Testis (tissue), 3 donors: ENCODE results near the gene RAB3IP. TPM values are rescaled to one million over a fixed set of nuclear protein-coding genes. Genes with fewer than 3 reads are reported as not detected.

Experiments used
- DNase-seq: peaks from one replicate; pipeline ENCODE4 v3.0.0-alpha.2; 2019
- H3K27ac ChIP-seq, 2 donors: fragments of 200-600 bp; sonication (generic); one replicate each; pipeline ENCODE4 v1.5.1; 2019
- H3K27me3 ChIP-seq: fragments of 200-600 bp; sonication (generic); one replicate; pipeline ENCODE4 v1.5.1; 2019
- H3K36me3 ChIP-seq: fragments of 200-600 bp; sonication (generic); one replicate; pipeline ENCODE4 v1.5.1; 2017; ENCODE audit warnings: low read depth; ENCODE audit errors: missing control alignments
- H3K4me1 ChIP-seq: fragments of 200-600 bp; sonication (generic); one replicate; pipeline ENCODE4 v1.5.1; 2019
- H3K4me3 ChIP-seq, 2 donors: fragments of 200-600 bp; sonication (generic); one replicate each; pipeline ENCODE4 v1.5.1; 2017 to 2019
- H3K9me3 ChIP-seq: fragments of 200-600 bp; sonication (generic); one replicate; pipeline ENCODE4 v1.5.1; 2017
- POLR2A ChIP-seq: fragments of 450-650 bp; IDR thresholded peaks from one replicate; pipeline ENCODE4 v1.6.1; 2017; ENCODE audit warnings: antibody characterized with exemption, mild to moderate bottlenecking, moderate library complexity
- WGBS, 2 donors: methylation state at CpG; one replicate each; pipeline ENCODE4 v1.1.5; 2018; 5-methylcytosine and 5-hydroxymethylcytosine counted together
- intact Hi-C: fragments of 100-400 bp; cut with DNase I; formaldehyde crosslinking; loops from one replicate; pipeline ENCODE4 v1.15.1; 2023; ENCODE audit warnings: low total_unique reads
- polyA plus RNA-seq: library from polyadenylated mRNA; stranded (reverse); fragments of 350-450 nt; fragmentation: Illumina TruSeq; extraction: RNeasy Lipid Tissue Mini Kit (QIAGEN cat#74804); gene quantifications from one replicate; pipeline ENCODE4 v1.2.3, GENCODE V29; 2014; ENCODE audit warnings: low read depth, low replicate concordance; ENCODE audit not compliant: insufficient read depth
- total RNA-seq, 2 donors: library from RNA; depleted of rRNA; stranded (reverse); fragments of >200 nt; gene quantifications; one replicate each; pipeline ENCODE4 v1.2.3, GENCODE V29; 2016
- TF ChIP-seq, protein P1 (sequence below), 3 experiments: fragments of 450-650 bp in 2 of 3; fragments of 200-600 bp in 1 of 3; sonication (generic) in 1 of 3; IDR thresholded peaks; one replicate each; pipeline ENCODE4 v1.5.1; 2016 to 2019; ENCODE audit warnings: antibody characterized with exemption in 3 of 3, mild to moderate bottlenecking in 2 of 3, moderate library complexity in 1 of 3

RAB3IP gene
- total and polyA plus RNA-seq, 3 donors from 2014 or later, result 50.9 to 133 (median 105) TPM

DNA sequence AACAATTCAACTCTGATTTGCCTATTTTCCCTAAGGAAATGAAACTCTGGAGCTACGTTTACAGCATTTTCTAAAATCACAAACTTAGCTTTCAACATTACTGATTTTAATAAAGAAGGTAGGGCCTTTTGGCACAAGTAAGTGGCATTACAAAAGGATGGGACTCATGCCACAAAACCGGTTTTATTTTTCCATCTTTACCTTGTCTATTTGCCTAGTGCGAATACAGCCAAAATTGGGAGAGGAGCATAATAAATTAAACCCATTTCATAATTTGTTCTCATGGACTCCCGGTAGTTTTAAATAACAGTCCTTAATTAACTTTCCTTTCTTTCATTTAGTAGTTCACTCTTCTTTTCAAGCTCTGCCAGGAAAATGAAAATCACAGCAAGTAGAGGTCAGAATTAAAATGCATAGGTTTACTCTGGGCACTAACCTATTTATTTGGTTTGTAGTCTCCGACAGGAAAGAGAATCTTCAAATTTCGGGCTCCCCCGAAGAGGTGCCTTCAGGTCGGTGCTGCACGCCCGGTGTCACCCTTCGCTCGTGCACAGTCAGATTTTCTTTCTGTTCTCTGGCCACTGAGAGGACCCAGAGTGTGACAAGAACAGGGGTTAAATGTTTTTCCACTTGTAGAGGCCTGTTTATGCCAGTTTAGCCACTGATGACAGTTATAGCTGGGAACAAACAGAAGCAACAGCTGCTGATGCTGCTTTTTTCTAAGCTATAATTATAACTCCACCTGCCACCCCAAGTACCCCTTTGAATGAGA, 39.7 kb upstream of the RAB3IP start, which contains the start of gene BEST3:
TSS of gene BEST3 (minus strand) at position 535 of the 772 bp plus-strand sequence. CDS start 1,505 bp downstream, outside the sequence.
- Histone ChIP-seq H3K36me3 (no peaks in the 10 kb centered on the region), H3K4me3 (no peak within 1 kb of the TSS), H3K4me1 (no peaks in the 10 kb centered on the region), H3K27me3 (no peaks in the 10 kb centered on the region), H3K27ac (no peak within 1 kb of the TSS), H3K9me3 (no peaks in the 10 kb centered on the region)
- WGBS, 2 donors, result 88% methylated on average over 12 of the region's 12 CpGs
- TF ChIP-seq, protein P1, sequence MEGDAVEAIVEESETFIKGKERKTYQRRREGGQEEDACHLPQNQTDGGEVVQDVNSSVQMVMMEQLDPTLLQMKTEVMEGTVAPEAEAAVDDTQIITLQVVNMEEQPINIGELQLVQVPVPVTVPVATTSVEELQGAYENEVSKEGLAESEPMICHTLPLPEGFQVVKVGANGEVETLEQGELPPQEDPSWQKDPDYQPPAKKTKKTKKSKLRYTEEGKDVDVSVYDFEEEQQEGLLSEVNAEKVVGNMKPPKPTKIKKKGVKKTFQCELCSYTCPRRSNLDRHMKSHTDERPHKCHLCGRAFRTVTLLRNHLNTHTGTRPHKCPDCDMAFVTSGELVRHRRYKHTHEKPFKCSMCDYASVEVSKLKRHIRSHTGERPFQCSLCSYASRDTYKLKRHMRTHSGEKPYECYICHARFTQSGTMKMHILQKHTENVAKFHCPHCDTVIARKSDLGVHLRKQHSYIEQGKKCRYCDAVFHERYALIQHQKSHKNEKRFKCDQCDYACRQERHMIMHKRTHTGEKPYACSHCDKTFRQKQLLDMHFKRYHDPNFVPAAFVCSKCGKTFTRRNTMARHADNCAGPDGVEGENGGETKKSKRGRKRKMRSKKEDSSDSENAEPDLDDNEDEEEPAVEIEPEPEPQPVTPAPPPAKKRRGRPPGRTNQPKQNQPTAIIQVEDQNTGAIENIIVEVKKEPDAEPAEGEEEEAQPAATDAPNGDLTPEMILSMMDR (IDR thresholded peaks at IDR 0.05), result no peak
- no peak for TF ChIP-seq POLR2A
- intact Hi-C loops, result no loop called here
- no peak for DNase-seq

DNA sequence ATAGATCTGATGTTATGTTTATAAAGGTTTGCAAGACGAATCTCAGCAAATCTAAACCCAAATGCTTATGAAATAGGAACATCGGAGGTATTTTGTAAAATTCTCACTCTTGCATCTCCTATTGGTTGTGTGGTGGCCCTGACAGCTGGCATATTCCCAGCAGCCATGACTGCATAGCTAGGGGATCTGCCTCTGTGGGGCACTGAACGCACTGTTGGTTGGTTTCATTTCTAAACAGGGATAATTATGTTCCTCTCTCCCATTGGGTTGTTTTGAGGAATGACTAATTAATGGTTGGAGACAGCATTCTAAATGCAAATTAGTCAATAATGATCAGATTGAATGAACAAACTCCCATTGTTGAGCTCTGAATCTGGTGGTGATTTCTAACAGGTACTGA, 36.8 kb upstream of the RAB3IP start:
- H3K27ac ChIP-seq, result no peak overlapping the region
- intact Hi-C loops, result no loop called here
- TF ChIP-seq, protein P1 (IDR thresholded peaks at IDR 0.05), result no peak
- TF ChIP-seq POLR2A, result no peak
- WGBS, 2 donors, result 72 to 91% methylated on average over 3 of the region's 3 CpGs
- H3K4me1 ChIP-seq, result no peaks in the 10 kb centered on the region
- no peaks in the 10 kb centered on the region for H3K9me3 ChIP-seq
- no peaks in the 10 kb centered on the region for H3K36me3 ChIP-seq
- no peaks in the 10 kb centered on the region for H3K27me3 ChIP-seq
- no peak for DNase-seq
- no peak overlapping the region for H3K4me3 ChIP-seq

- no peak for DNase-seq
- TF ChIP-seq, protein P1 (IDR thresholded peaks at IDR 0.05), result no peak
- TF ChIP-seq POLR2A, result no peak
- WGBS, 2 donors, result 42 to 56% methylated on average over 1 of the region's 1 CpG
- H3K9me3 ChIP-seq, result no peaks in the 10 kb centered on the region
- no peaks in the 10 kb centered on the region for H3K27me3 ChIP-seq
- H3K4me1 ChIP-seq, result no peaks in the 10 kb centered on the region
- no peaks in the 10 kb centered on the region for H3K36me3 ChIP-seq
- no peak overlapping the region for H3K27ac ChIP-seq
- intact Hi-C loops, result no loop called here
- H3K4me3 ChIP-seq, result no peak overlapping the region
These were observed 35.5 kb upstream of the RAB3IP start for GRCh38 chr12:69703146-69703642.

- intact Hi-C loops, result no loop called here
- TF ChIP-seq, protein P1 (IDR thresholded peaks at IDR 0.05), result no peak
- TF ChIP-seq POLR2A, result no peak
- Histone ChIP-seq H3K27me3 (no peaks in the 10 kb centered on the region), H3K27ac (no peak overlapping the region), H3K4me3 (no peak overlapping the region), H3K36me3 (no peaks in the 10 kb centered on the region), H3K4me1 (no peaks in the 10 kb centered on the region), H3K9me3 (no peaks in the 10 kb centered on the region)
- 0% methylated on average over 1 of the region's 1 CpG for WGBS, 2 donors
- no peak for DNase-seq
These were observed 34.3 kb upstream of the RAB3IP start for GRCh38 chr12:69704357-69704756.

- Histone ChIP-seq H3K27ac (no peak overlapping the region), H3K4me1 (no peaks in the 10 kb centered on the region), H3K9me3 (no peaks in the 10 kb centered on the region), H3K4me3 (no peak overlapping the region), H3K36me3 (no peaks in the 10 kb centered on the region), H3K27me3 (no peaks in the 10 kb centered on the region)
- WGBS, 2 donors, result 94 to 95% methylated on average over 3 of the region's 3 CpGs
- no peak for DNase-seq
- intact Hi-C loops, result no loop called here
- TF ChIP-seq, protein P1 (IDR thresholded peaks at IDR 0.05), result peak in 1 of 3 experiments; percentile 15
- no peak for TF ChIP-seq POLR2A
These were observed 30.0 kb upstream of the RAB3IP start for GRCh38 chr12:69708649-69709048.
